Measurements from ENCODE around the gene SGCB.

The SGCB gene

GRCh38 chr4:52017814-52018213 is 20.3 kb downstream of the SGCB start:
- Histone ChIP-seq H2AFZ (ENCODE audit: low read depth, low read length, severe bottlenecking) (no peak overlapping the region), H3K36me3 (ENCODE audit: low read length) (no peaks in the 10 kb centered on the region; the same call in 1 of the 2 replicates), H3K9me3 (ENCODE audit: insufficient read depth, low read length) (no peaks in the 10 kb centered on the region), H3F3A (ENCODE audit: insufficient read depth) (no peaks in the 10 kb centered on the region), H3K9me2 (replicated peaks; ENCODE audit: insufficient read depth, low read length) (no peaks in the 10 kb centered on the region), H3K27ac (ENCODE audit: low read depth, low read length) (no peak overlapping the region), H4K20me1 (ENCODE audit: low read depth, low read length) (no peaks in the 10 kb centered on the region), H3K79me2 (ENCODE audit: insufficient read depth, low read length) (no peaks in the 10 kb centered on the region), H3K4me2 (ENCODE audit: low read depth, low read length, poor library complexity, severe bottlenecking) (no peak overlapping the region), H3K27me3 (ENCODE audit: low read length) (no peaks in the 10 kb centered on the region), H3K4me3 (ENCODE audit: insufficient read depth, low read length, poor library complexity, severe bottlenecking) (no peak overlapping the region), H3K9ac (ENCODE audit: low read length) (no peak overlapping the region)
- no peak for TF ChIP-seq EZH2phosphoT487 (conservative IDR thresholded peaks at IDR 0.05; ENCODE audit: low read length)
- no peak for TF ChIP-seq CTCF (IDR thresholded peaks at IDR 0.05; ENCODE audit: insufficient read depth, low read length, poor library complexity, severe bottlenecking)

GRCh38 chr4:52016981-52017380 is 21.1 kb downstream of the SGCB start:
- H3K27me3 ChIP-seq (ENCODE audit: low read length): no peaks in the 10 kb centered on the region
- no peaks in the 10 kb centered on the region for H4K20me1 ChIP-seq (ENCODE audit: low read depth, low read length)
- H3K4me3 ChIP-seq (ENCODE audit: insufficient read depth, low read length, poor library complexity, severe bottlenecking): no peak overlapping the region
- no peaks in the 10 kb centered on the region for H3K36me3 ChIP-seq (ENCODE audit: low read length)
- no peak overlapping the region for H2AFZ ChIP-seq (ENCODE audit: low read depth, low read length, severe bottlenecking)
- H3K27ac ChIP-seq (ENCODE audit: low read depth, low read length): no peak overlapping the region
- H3K4me2 ChIP-seq (ENCODE audit: low read depth, low read length, poor library complexity, severe bottlenecking): no peak overlapping the region
- H3F3A ChIP-seq (ENCODE audit: insufficient read depth): no peaks in the 10 kb centered on the region
- no peaks in the 10 kb centered on the region for H3K9me2 ChIP-seq (replicated peaks; ENCODE audit: insufficient read depth, low read length)
- no peaks in the 10 kb centered on the region for H3K79me2 ChIP-seq (ENCODE audit: insufficient read depth, low read length)
- TF ChIP-seq EZH2phosphoT487 (conservative IDR thresholded peaks at IDR 0.05; ENCODE audit: low read length) (no peak), CTCF (IDR thresholded peaks at IDR 0.05; ENCODE audit: insufficient read depth, low read length, poor library complexity, severe bottlenecking) (no peak)
- no peaks in the 10 kb centered on the region for H3K9me3 ChIP-seq (ENCODE audit: insufficient read depth, low read length)
- H3K9ac ChIP-seq (ENCODE audit: low read length): no peak overlapping the region

- H3K79me2 ChIP-seq (ENCODE audit: insufficient read depth, low read length): no peaks in the 10 kb centered on the region
- H2AFZ ChIP-seq (ENCODE audit: low read depth, low read length, severe bottlenecking): no peak overlapping the region
- no peak overlapping the region for H3K4me3 ChIP-seq (ENCODE audit: insufficient read depth, low read length, poor library complexity, severe bottlenecking)
- no peak overlapping the region for H3K9ac ChIP-seq (ENCODE audit: low read length)
- no peak overlapping the region for H3K4me2 ChIP-seq (ENCODE audit: low read depth, low read length, poor library complexity, severe bottlenecking)
- H4K20me1 ChIP-seq (ENCODE audit: low read depth, low read length): no peaks in the 10 kb centered on the region
- H3K36me3 ChIP-seq (ENCODE audit: low read length): no peaks in the 10 kb centered on the region
- H3F3A ChIP-seq (ENCODE audit: insufficient read depth): no peaks in the 10 kb centered on the region
- no peaks in the 10 kb centered on the region for H3K9me2 ChIP-seq (replicated peaks; ENCODE audit: insufficient read depth, low read length)
- TF ChIP-seq CTCF (IDR thresholded peaks at IDR 0.05; ENCODE audit: insufficient read depth, low read length, poor library complexity, severe bottlenecking) (no peak), EZH2phosphoT487 (conservative IDR thresholded peaks at IDR 0.05; ENCODE audit: low read length) (no peak)
- H3K27ac ChIP-seq (ENCODE audit: low read depth, low read length): no peak overlapping the region
- no peaks in the 10 kb centered on the region for H3K9me3 ChIP-seq (ENCODE audit: insufficient read depth, low read length)
- H3K27me3 ChIP-seq (ENCODE audit: low read length): no peaks in the 10 kb centered on the region
Observed at GRCh38 chr4:52015366-52015765, 22.7 kb downstream of the SGCB start.

All from SU-DHL-6 (cell line).